Mucosa of descending colon (tissue), 3 donors: Measurements from ENCODE around the gene CWC27. TPM values are rescaled to one million over a fixed set of nuclear protein-coding genes. Genes with fewer than 3 reads are reported as not detected.
"Not testable (repeated sequence)": the region's sequence is repeated elsewhere in the genome, so short reads cannot be mapped to it uniquely, and the experiment has no call there.

Experiments used
- ATAC-seq: fragments of 200-7000 bp; cut with Tn5 transposase; one replicate; pipeline ENCODE4 v1.9.1; 2020; ENCODE audit warnings: mild to moderate bottlenecking, moderate library complexity
- DNase-seq, 3 donors: peaks; one replicate each; pipeline ENCODE4 v3.0.0-alpha.2; 2020
- H3K36me3 ChIP-seq: fragments of 200-600 bp; one replicate; pipeline ENCODE4 v1.8.0; 2021; ENCODE audit warnings: low read depth, mild to moderate bottlenecking
- H3K4me1 ChIP-seq: fragments of 200-600 bp; one replicate; pipeline ENCODE4 v1.8.0; 2021; ENCODE audit warnings: low read depth, mild to moderate bottlenecking
- H3K4me3 ChIP-seq: fragments of 200-600 bp; one replicate; pipeline ENCODE4 v1.8.0; 2021; ENCODE audit warnings: mild to moderate bottlenecking
- H3K9me3 ChIP-seq: fragments of 200-600 bp; one replicate; pipeline ENCODE4 v1.8.0; 2021; ENCODE audit warnings: mild to moderate bottlenecking
- intact Hi-C, 2 donors: fragments of 100-400 bp; cut with DNase I in 1 of 2; cut with micrococcal nuclease in 1 of 2; formaldehyde crosslinking; loops; one replicate each; pipeline versions ENCODE4 v1.11.0 to v1.11.1; 2022; cut with DNase I, micrococcal nuclease
- total RNA-seq, 3 donors: library from RNA; stranded (reverse); fragmentation: NEBNext Ultra II Directional in 2 of 3; extraction: Animal tissue kit (Norgen Biotek cat#: 25700) in 2 of 3; gene quantifications; one replicate each; pipeline versions ENCODE4 v1.2.1 to v1.2.4, GENCODE V29; 2021 to 2023
- TF ChIP-seq, protein P1 (sequence below): fragments of 200-600 bp; IDR thresholded peaks from one replicate; pipeline ENCODE4 v1.8.0; 2022; ENCODE audit warnings: antibody characterized with exemption, mild to moderate bottlenecking
- donor health status: DM: no; HTN: no; CAD: no; lungs with moderate emphysema.
- donor health status: DM: no; HTN: no; CAD: no.
- donor health status: DM: no; HTN: yes; CAD: no.

Gene CWC27
- total RNA-seq, 3 donors from 2014 or later, result 15.1 to 21.7 (median 15.2) TPM

- intact Hi-C loops, result no loop called here
- ATAC-seq (no peak), DNase-seq (no peak)
- Histone ChIP-seq H3K4me1 (no peaks in the 10 kb centered on the region), H3K9me3 (no peaks in the 10 kb centered on the region), H3K36me3 (no peaks in the 10 kb centered on the region), H3K4me3 (no peak overlapping the region)
- TF ChIP-seq, protein P1, sequence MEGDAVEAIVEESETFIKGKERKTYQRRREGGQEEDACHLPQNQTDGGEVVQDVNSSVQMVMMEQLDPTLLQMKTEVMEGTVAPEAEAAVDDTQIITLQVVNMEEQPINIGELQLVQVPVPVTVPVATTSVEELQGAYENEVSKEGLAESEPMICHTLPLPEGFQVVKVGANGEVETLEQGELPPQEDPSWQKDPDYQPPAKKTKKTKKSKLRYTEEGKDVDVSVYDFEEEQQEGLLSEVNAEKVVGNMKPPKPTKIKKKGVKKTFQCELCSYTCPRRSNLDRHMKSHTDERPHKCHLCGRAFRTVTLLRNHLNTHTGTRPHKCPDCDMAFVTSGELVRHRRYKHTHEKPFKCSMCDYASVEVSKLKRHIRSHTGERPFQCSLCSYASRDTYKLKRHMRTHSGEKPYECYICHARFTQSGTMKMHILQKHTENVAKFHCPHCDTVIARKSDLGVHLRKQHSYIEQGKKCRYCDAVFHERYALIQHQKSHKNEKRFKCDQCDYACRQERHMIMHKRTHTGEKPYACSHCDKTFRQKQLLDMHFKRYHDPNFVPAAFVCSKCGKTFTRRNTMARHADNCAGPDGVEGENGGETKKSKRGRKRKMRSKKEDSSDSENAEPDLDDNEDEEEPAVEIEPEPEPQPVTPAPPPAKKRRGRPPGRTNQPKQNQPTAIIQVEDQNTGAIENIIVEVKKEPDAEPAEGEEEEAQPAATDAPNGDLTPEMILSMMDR, result no peak
These were observed 53.6 kb downstream of the CWC27 start for GRCh38 chr5:64822320-64822719.

- intact Hi-C loops, result no loop called here
- no peak for ATAC-seq
These were observed 57.8 kb downstream of the CWC27 start for GRCh38 chr5:64826541-64826940.

GRCh38 chr5:64827703-64828102, 59.0 kb downstream of the CWC27 start:
- Histone ChIP-seq H3K4me1 (no peaks in the 10 kb centered on the region), H3K9me3 (no peaks in the 10 kb centered on the region), H3K4me3 (no peak overlapping the region), H3K36me3 (no peaks in the 10 kb centered on the region)
- TF ChIP-seq, protein P1, result no peak
- DNase-seq (no peak), ATAC-seq (no peak)
- intact Hi-C loops, result no loop called here

More at GRCh38 chr5:64826541-64826940, 57.8 kb downstream of the CWC27 start:
- no peaks in the 10 kb centered on the region for H3K36me3 ChIP-seq
- no peak for DNase-seq
- TF ChIP-seq, protein P1, result no peak
- H3K9me3 ChIP-seq, result no peaks in the 10 kb centered on the region
- H3K4me3 ChIP-seq, result no peak overlapping the region
- H3K4me1 ChIP-seq, result no peaks in the 10 kb centered on the region

DNA sequence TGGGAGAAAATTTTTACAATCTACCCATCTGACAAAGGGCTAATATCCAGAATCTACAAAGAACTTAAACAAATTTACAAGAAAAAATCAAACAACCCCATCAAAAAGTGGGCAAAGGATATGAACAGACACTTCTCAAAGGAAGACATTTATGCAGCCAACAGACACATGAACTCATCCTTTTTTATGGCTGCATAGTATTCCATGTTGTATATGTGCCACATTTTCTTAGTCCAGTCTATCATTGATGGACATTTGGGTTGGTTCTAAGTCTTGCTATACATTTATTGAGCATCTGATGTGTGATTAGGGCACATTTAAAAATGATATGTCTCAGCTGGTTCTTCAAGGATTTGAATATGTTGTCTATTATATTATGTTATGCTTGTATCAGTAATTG, 61.9 kb downstream of the CWC27 start:
- H3K4me3 ChIP-seq, DNase-seq, ATAC-seq, H3K36me3 ChIP-seq, intact Hi-C loops, H3K9me3 ChIP-seq, H3K4me1 ChIP-seq: not testable (repeated sequence)

GRCh38 chr5:64831996-64832395, 63.3 kb downstream of the CWC27 start:
- ATAC-seq (no peak), DNase-seq (no peak)
- intact Hi-C loops, result no loop called here
- no peaks in the 10 kb centered on the region for H3K4me1 ChIP-seq
- no peak overlapping the region for H3K4me3 ChIP-seq
- H3K36me3 ChIP-seq, result no peaks in the 10 kb centered on the region
- TF ChIP-seq, protein P1, result no peak
- H3K9me3 ChIP-seq, result no peaks in the 10 kb centered on the region

DNA sequence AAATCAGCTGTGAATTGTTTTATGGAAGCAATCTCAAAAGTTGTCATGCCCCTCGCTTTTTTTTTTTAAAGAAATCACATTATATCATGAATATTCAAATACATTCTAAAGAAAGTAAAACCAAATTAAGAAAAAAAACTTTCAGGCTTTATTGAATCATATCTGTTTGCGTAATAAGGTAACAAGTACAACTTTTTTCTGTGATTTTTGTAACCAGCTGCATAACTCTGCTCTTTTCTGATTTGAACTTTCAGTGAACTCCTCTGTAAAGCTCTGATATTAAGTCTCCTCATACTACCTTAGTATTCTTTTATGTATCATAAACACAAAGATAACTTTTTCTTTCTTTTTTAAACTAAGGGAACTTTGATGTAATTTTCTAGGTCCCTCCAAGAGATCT, 65.3 kb downstream of the CWC27 start:
- DNase-seq (no peak), ATAC-seq (no peak)
- intact Hi-C loops, result no loop called here

More for the DNA sequence above, 65.3 kb downstream of the CWC27 start:
- TF ChIP-seq, protein P1, result no peak
- no peaks in the 10 kb centered on the region for H3K4me1 ChIP-seq
- H3K4me3 ChIP-seq, result no peak overlapping the region
- H3K36me3 ChIP-seq, result no peaks in the 10 kb centered on the region
- H3K9me3 ChIP-seq, result no peaks in the 10 kb centered on the region
